IPS-18c (cell line): Measurements from ENCODE around the gene ACSS1.

Experiments used
- H3K4me3 ChIP-seq: 2 replicates; pipeline ENCODE4 v1.7.0; 2013; ENCODE audit warnings: low read depth, mild to moderate bottlenecking, low read length, moderate library complexity; ENCODE audit not compliant: insufficient read depth
- H3K9me3 ChIP-seq: one replicate; pipeline ENCODE4 v1.6.1; 2013; ENCODE audit warnings: mild to moderate bottlenecking, low read length, moderate library complexity; ENCODE audit not compliant: control insufficient read depth, insufficient read depth

ACSS1 gene

DNA sequence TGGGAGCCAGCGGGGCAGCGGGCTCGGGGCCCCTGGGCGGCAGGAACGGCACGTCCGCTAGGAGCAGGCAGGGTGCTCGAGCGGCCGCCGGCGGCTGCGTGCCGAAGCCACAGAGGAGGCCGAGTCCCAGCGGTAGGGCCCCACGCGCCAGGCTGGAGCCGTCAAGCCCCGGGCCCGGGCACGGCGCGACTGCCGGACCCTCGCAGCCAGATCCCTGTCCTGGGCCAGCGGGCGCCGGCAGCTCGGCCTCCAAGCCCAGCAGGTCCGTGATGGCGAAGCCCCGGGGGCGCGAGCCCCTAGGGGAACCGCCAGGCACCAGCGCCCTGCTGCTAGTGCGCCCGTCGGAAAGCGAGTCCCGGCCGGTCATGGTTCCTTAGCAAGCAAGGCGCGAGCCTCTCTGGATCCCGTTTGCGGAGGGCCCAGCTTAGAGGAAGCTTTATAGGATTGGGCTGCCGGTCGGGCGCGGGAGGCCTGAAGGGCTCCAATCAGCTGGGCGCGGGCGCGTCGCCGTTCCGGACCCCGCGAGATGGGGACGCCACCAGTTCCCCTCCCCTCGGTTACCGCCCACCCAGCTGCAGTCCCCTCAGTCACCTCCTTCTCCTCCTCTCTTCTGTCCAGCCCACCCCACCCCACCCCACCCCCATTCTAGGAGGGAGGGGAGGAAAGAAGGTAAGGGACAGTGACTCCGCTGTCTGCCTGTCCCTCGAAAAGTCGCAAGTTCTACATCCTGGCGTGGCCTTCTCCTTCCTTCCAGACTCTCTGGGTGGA is 24.0 kb upstream of the ACSS1 start, which contains the start of gene VSX1:
Gene VSX1 (minus strand): TSS at position 412 of the 768 bp plus-strand sequence. CDS start 45 bp downstream, at position 367.
- Histone ChIP-seq H3K9me3 (peaks cover 2% of the 10 kb centered on the region), H3K4me3 (peak within 1 kb of the TSS; percentile 36)

DNA sequence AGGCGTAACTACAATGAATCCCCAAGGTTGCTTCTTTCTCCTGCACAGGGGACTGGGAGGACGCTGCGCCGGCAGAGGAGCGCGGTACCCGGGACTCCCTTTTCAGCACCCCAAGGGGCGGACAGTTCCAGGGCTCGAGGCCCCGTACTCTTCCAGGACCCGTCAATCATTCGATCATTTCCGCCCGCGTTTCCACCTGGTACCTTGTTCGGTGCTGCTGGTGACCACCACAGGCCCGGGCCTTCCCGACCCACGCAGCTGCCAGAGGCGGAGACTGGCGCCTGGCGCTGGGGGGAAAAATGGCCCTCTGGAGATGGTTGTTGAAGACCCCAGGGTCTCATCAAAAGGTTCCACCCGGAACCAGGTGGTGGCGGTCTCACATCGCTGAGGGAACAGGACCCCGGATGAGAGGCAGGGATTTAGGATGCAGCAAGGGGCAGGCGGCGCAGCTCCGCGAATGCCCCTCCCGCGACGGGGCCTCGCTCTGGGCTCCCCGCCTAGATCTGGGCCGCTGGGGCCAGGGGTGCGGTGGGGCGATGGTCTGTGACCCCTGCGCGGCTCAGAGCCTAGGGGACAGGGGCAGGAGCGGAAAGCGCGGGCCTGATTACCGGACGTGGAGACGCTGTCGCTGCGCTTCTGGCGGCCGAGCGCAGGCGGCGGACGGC is 23.3 kb upstream of the ACSS1 start:
- Histone ChIP-seq H3K9me3 (peaks cover 2% of the 10 kb centered on the region), H3K4me3 (peak overlapping the region; percentile 36)

DNA sequence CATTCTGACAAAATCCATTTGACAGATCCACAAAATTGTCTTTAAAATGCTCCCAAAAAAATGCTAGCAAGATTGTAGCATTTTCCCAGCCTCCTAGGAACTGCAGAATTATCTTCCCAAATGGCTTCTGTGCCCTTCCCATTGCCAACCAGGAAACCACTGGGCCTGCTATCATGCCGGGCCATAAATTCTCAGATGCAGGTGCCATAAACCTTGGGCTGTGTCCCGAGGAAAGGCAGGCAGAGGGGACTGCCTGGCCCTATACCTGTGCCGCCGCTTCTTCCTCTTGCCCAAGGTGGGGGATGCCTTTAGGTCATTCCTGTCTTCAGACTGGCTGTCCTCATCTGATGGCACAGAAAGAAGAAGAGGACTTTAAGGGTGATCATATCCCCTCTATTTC is 21.2 kb upstream of the ACSS1 start:
- H3K9me3 ChIP-seq = peaks cover 2% of the 10 kb centered on the region
- H3K4me3 ChIP-seq = no peak overlapping the region

DNA sequence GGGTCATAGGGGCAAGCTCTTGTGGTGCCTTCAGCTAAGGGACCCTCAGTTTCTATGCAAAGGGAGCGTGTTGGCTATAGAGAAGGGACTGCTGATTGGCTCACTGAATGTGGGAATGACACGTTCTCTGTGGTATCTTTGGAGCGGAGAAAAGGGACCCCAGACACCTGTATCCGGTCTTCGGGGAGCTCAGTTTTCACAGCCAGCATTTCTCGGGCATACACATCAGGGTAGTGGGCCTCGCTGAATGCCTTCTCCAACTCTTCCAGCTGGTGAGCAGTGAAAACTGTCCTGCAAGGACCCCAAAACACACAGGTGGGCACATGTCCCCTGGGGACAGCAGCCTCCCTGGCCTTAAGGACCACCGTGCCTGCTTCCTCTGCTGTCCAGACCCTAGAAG is 20.7 kb upstream of the ACSS1 start:
- peaks cover under 1% of the 10 kb centered on the region for H3K9me3 ChIP-seq
- no peak overlapping the region for H3K4me3 ChIP-seq

DNA sequence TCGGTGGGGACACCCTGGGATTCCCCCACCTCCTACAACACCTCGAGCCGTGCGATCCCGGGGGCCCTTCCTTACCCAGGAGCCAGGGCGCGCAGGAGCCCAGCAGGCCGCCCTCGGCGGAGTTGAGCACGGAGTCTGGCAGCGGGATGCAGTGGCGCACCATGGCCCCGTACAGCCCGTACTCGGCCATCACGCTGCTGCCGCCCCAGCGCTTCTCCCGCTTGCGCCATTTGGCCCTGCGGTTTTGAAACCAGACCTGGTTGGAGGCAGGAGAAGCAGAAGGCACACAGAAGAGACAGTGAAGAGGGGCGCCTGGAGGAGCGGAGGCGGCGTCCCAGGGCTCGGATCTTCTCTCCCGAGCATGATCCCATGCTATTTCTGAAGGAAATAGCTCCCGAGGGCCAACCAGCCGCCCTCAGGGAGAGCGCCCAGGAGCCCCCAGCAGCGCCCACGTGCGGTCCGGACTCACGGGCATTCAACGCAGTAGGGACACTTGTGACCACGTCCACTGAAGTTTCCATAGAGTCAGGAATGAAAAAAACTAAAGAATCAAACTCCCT is 19.8 kb upstream of the ACSS1 start:
- H3K4me3 ChIP-seq = peak overlapping the region; percentile 30; the same call in 1 of the 2 replicates
- no peaks in the 10 kb centered on the region for H3K9me3 ChIP-seq

DNA sequence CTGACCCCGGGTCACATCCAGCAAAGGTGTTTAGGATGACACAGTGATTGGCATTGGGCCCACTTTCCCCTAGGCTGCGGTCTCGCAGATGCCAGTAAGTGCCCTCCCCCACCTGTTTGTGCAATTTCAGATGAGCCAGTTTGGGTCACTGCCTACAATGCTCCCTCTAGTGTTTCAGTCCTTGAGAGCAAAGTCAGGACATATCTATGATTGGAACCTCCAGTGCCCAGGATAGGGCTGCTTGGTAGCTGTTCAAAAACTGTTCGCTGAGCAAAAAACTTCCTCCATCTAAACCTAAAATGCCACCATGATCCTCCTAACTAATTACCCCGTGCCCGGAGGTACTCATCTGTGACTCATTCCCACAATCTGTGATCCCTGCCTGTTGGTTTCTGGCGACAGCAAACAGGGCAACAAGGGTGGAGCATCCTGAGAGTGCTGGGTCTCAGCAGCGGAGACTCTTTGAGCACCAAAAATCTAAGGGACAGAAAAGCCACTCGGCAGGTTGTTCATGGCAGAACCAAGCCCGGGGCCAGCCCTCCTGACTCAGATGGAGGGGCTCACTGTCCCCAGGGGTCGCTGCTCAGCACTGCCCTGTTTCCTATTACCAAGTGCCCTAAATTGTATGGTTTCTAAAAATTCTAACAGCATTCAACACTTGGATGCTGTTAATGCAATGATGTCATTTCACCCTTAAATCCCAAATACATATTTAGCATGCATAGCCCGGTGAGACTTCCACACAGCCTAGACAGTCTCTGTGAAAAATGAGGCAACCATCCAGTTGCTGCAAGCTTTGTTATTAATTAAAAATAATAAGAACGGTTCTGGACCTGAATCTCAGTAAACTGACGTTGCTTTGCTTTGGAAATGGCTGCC is 19.0 kb upstream of the ACSS1 start:
- Histone ChIP-seq H3K9me3 (no peaks in the 10 kb centered on the region), H3K4me3 (peak overlapping the region; percentile 30)

DNA sequence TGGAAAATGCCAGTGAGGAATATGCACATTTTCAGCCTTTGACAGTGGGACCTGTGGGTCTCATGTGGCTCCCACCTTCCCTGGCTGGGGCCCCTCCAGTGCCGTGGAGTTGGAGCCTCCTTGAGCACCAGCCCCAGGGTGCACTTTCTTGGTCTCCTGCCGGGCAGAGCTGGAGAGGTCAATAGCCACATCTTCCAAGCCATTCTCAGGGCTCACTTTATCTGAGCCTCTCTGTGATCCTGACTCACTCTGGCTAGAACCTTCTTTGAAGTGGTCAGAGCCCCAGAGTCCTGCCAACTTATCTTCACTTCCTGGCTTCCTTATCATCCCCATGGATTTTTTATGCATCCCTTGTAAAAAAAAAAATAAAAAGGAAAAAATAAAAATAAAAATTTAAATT is 18.3 kb upstream of the ACSS1 start:
- no peaks in the 10 kb centered on the region for H3K9me3 ChIP-seq
- no peak overlapping the region for H3K4me3 ChIP-seq

DNA sequence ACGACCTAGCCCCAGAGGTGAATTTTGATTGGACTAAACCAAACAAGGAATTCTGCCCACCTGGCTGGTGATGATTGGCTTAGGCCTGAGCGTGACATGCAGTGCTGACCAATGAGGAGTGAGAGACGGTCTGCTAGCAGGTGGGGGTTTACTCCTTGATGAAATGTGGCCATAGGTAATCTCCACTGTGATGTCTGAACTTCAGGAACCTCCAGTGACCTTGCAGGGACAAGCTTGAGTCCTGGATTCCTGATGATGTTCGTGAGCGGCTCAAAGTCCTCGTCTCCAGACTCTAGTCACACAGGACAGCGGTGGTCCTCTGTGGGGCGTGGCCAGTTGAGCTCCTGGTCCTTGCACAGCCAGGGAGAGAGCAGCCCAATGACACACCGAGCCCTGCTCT is 15.6 kb upstream of the ACSS1 start:
- Histone ChIP-seq H3K9me3 (no peaks in the 10 kb centered on the region), H3K4me3 (no peak overlapping the region)

DNA sequence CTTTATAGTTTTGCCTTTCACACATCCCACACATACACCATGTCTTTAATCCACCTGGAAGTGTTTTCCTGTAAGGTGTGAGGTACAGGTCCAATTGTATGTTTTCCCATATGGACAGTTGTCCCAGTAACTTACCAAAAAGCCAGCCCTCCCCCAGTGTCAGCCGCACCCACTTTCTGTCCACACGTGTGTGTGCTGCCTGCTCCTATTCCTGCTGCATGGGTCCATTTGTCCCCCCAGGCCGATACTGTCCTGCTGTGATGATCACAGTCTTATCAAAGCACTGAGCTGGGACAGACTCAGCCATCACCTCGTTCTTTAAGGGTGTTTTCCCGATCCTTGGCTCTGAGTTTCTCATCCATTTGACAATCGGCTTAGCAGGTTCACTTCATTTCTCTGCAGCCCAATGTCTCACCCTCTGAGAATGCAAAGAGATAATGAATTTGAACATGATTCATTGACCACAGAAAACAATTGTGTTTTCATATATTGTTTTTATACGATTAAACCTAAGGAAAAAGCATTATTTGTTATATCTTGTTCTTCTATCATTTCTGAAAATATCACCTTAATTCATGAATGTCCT is 14.4 kb upstream of the ACSS1 start:
- Histone ChIP-seq H3K4me3 (no peak overlapping the region), H3K9me3 (no peaks in the 10 kb centered on the region)

DNA sequence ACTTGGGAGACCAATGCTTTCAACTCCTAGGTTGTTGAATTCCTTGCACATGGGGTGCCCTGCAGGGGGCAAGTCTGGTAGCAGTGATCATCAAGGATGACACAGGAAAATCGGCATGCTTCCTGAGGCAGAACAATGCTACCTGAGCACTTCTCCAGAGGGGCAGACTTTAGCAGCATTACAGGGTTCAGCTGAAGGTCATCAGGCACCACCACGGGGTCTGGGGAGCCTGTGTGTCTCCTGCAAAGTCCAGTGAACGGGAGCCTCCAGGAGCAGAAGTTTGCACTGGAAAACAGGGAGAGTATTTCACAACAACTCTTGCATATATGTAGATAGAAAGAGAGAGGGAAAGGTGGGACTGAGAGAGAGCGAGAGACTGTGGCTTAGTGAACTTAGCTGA is 13.8 kb upstream of the ACSS1 start:
- no peak overlapping the region for H3K4me3 ChIP-seq

DNA sequence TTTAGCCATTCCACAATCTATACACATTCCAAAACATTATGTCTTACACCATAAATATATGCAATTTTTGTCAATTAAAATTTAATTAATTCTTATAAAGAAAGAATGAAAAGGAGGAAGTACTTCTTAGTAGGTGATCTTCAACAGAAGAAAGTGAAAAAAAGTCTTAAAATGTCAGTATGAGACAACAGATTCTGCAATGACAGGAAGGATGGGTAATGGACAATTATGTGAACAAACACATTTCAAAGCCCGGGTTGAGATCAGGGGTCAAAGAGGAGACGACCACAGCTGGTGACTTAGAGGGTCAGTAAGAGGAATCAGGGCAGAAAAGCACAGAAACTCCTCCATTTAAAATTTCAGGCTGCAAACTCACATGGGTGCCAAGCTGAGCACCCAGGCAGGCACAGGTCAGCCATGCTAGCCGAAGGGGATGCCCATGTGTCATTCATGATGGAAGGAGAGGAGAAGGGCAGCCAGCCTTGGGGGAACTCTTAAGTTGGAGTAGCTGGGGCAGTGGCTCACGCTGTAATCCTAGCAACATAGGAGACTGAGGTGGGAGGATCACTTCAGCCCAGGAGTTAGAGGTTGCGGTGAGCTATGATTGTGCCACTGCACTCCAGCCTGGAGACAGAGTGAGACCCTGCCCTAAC is 13.0 kb upstream of the ACSS1 start:
- no peaks in the 10 kb centered on the region for H3K9me3 ChIP-seq
- H3K4me3 ChIP-seq = no peak overlapping the region

More for the DNA sequence above, 13.8 kb upstream of the ACSS1 start:
- H3K9me3 ChIP-seq = no peaks in the 10 kb centered on the region

DNA sequence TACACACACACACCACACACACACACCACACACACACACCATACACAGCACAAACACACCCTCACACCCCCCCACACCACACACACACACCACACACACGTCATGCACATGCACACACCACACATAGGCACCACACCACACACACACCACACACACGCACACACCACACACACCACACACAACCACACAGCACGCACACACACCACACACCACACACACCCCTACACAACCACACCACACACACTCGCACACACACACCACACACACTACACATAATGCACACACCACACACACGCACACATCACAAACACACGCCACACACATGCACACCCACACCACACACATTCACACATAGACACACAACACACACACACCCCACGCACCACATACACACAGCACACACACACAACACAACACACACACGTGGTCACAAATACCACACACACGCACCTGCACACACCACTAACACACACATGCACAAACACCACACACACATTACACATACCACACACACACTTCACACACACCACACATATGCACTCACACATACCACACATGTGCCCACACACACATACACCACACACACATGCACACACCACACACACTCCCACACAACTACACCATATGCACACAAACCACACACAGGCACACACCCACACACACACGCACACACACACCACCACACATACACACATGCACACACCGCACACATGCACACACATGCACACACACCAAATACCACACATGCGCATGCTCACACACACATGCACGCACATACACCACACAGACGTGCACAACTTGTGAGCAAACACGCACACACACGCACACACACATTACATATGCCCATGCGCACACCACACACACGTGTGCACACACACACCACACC is 9.4 kb upstream of the ACSS1 start:
- Histone ChIP-seq H3K4me3 (peak overlapping the region; percentile 4; the same call in 1 of the 2 replicates), H3K9me3 (peaks cover 4% of the 10 kb centered on the region)

DNA sequence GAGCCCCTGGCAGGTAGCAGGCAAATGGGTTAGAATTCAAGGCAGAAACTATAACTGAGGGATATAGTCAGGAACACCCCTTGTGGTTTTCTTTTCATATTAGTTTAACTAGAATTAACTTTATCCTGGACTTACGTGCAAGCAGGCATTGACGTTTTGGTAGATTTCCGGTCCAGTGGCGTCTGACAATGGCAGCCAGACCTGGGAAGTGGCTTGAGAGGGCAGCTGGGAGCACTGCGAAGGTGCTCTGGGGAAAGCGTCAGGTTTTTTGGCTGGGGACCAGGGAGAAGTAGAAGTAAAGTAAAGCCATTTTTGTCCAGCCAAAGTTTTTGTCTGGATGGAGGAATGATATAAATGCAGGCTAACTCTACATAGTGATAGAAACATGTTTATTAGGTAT is 8.4 kb upstream of the ACSS1 start:
- Histone ChIP-seq H3K9me3 (peaks cover 4% of the 10 kb centered on the region), H3K4me3 (no peak overlapping the region)

DNA sequence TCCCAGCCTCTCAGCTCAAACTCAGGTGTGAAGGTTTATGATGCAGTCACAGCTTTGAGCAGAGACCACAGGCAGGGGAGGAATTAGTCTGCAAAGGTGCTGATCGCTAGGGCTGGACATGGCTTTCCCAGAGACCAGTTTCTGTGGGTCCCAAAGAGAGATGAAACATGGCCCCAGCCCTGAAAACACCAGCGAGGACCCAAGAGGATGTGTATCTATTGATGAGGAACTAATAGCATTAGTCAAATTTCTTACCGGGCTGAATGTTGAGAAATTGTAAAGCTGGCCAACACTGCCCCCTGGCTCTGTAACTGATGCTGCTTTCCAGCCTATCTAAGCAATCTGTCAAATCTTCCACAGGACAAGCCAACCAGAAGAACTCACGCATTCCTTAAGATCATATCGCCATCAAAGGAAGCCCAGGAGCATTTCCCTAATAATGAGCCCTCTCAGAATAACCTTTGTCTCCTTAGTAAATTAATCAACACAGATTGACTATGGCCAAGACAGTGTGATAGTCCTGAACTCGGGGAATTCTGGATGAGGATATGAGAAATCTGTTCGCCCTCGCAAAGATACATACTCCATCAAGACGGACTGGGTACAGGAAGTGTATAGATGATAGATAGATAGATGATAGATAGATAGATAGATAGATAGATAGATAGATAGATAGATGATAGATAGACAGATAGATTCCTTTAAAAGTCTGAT is 7.8 kb upstream of the ACSS1 start:
- H3K9me3 ChIP-seq = peaks cover 4% of the 10 kb centered on the region
- H3K4me3 ChIP-seq = no peak overlapping the region

DNA sequence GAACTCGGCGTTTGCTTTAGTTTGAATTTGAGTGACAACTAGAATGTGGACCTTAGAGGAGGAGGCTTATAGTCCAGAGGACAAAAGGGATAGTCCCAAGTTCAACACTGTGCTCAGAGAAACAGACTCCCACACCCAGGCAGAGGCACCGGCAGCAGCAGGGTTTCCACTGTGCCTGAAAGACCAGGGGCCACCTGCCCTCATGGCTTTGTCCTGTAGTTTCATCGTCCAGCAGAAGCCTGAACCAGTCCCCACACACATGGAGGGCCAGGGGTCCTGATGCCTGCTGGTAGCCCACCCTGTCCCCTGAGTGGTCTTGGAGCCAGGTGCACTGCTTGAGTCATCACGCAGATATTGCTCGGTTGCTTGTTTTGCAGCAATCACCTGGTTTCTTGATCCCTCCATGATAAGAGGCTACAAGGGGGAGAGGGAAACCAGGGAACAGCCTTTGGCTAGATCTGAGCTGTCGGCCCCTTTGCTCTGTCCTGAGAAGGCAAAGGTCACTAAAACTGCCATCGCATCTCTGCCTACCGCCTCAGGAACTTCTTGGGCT is 7.2 kb upstream of the ACSS1 start:
- H3K9me3 ChIP-seq = peaks cover 4% of the 10 kb centered on the region
- no peak overlapping the region for H3K4me3 ChIP-seq
